NCI-H524 treated with DMSO at 0.1 percent for 48 hours (cell line): Measurements from ENCODE around the gene TBX5.

Source experiments
- DNase-seq: peaks from one replicate; lab custom pipeline; 2025; lab: John Stamatoyannopoulos, UW

TBX5 gene

GRCh38 chr12:114319422-114319821 lies 86.5 kb downstream of the TBX5 start:
- no peak for DNase-seq

- no peak for DNase-seq
Observed at GRCh38 chr12:114318984-114319383, 87.0 kb downstream of the TBX5 start.

- no peak for DNase-seq
Observed at GRCh38 chr12:114316076-114316475, 89.9 kb downstream of the TBX5 start.

- DNase-seq, result no peak
Observed at GRCh38 chr12:114314974-114315720, 90.8 kb downstream of the TBX5 start.

- no peak for DNase-seq
Observed at GRCh38 chr12:114314403-114314802, 91.5 kb downstream of the TBX5 start.

- no peak for DNase-seq
Observed at GRCh38 chr12:114313910-114314309, 92.0 kb downstream of the TBX5 start.

GRCh38 chr12:114311974-114312373 lies 94.0 kb downstream of the TBX5 start:
- DNase-seq, result no peak

GRCh38 chr12:114306646-114307045 lies 99.3 kb downstream of the TBX5 start:
- no peak for DNase-seq

- no peak for DNase-seq
Observed at GRCh38 chr12:114305446-114305845, 100.5 kb downstream of the TBX5 start.
